Transverse colon (tissue), 4 donors: ENCODE measurements around the gene ASB10.

Source experiments
- CTCF ChIP-seq, 5 experiments: fragments of 200-600 bp in 3 of 5; fragments of 450-650 bp in 2 of 5; sonication (generic) in 3 of 5; IDR thresholded peaks; 1 replicate in 2 of 5; 2 replicates in 3 of 5; pipeline ENCODE4 v1.5.1; 2016 to 2017; ENCODE audit warnings: antibody characterized with exemption in 5 of 5, inconsistent platforms in 3 of 5, mild to moderate bottlenecking in 2 of 5, moderate library complexity in 1 of 5
- POLR2A ChIP-seq: fragments of 450-650 bp; IDR thresholded peaks from one replicate; pipeline ENCODE4 v1.6.1; 2016; ENCODE audit warnings: antibody characterized with exemption, mild to moderate bottlenecking, moderate library complexity
- POLR2AphosphoS5 ChIP-seq, 3 donors: sonication (generic); formaldehyde crosslinking; IDR thresholded peaks; one replicate each; pipeline ENCODE4 v1.6.1; 2016; ENCODE audit warnings: antibody characterized with exemption in 3 of 3

- TF ChIP-seq CTCF (IDR thresholded peaks at IDR 0.05): no peak
- no peak for TF ChIP-seq POLR2A
- TF ChIP-seq POLR2AphosphoS5 (IDR thresholded peaks at IDR 0.05): no peak
Measured at GRCh38 chr7:151226560-151226874, 39.5 kb upstream of the ASB10 start.
